ENCODE results near the gene TMEM154.

GRCh38 chr4:152728343-152728742 is 48.5 kb upstream of the TMEM154 start:
- TF ChIP-seq SUZ12 (IDR thresholded peaks at IDR 0.05; ENCODE audit: unreplicated experiment), result no peak
- no peak for TF ChIP-seq ZNF24 (IDR thresholded peaks at IDR 0.05)
- no peak for TF ChIP-seq CTCF (IDR thresholded peaks at IDR 0.05 in 2 of 3, conservative IDR thresholded peaks at IDR 0.05 in 1 of 3; ENCODE audit: control insufficient read depth in 2 of 3, extremely low read depth in 1 of 3, insufficient read depth in 1 of 3, low read depth in 3 of 3, low read length in 3 of 3)
